Osteoblast (primary cell): Measurements from ENCODE around the gene NDUFS1. TPM values are rescaled to one million over a fixed set of nuclear protein-coding genes. Genes with fewer than 3 reads are reported as not detected.
"Not testable (repeated sequence)": the region's sequence is repeated elsewhere in the genome, so short reads cannot be mapped to it uniquely, and the experiment has no call there.

Experiments
- DNase-seq: peaks from one replicate; pipeline ENCODE4 v3.0.0; 2011; ENCODE audit warnings: low spot score, mixed read lengths; ENCODE audit not compliant: insufficient read length; ENCODE audit errors: missing footprints
- H2AFZ ChIP-seq: 2 replicates; pipeline ENCODE4 v1.6.0; 2011; ENCODE audit warnings: mild to moderate bottlenecking, low read length
- H3K27ac ChIP-seq: 2 replicates; pipeline ENCODE4 v1.5.1; 2011; ENCODE audit warnings: mild to moderate bottlenecking, low read depth, low read length, moderate library complexity
- H3K27me3 ChIP-seq: 2 replicates; pipeline ENCODE4 v1.6.0; 2012; ENCODE audit warnings: mild to moderate bottlenecking, control low read depth, inconsistent platforms, low read length, moderate library complexity; ENCODE audit not compliant: insufficient read depth
- H3K36me3 ChIP-seq: 2 replicates; pipeline ENCODE4 v1.5.1; 2011; ENCODE audit warnings: mild to moderate bottlenecking, low read length, control low read depth, moderate library complexity; ENCODE audit not compliant: insufficient read depth
- H3K4me1 ChIP-seq: 2 replicates; pipeline ENCODE4 v1.5.1; 2011; ENCODE audit warnings: mild to moderate bottlenecking, low read length, control low read depth, moderate library complexity; ENCODE audit not compliant: insufficient read depth
- H3K4me2 ChIP-seq: 2 replicates; pipeline ENCODE4 v1.6.0; 2011; ENCODE audit warnings: mild to moderate bottlenecking, low read length; ENCODE audit not compliant: insufficient read depth
- H3K4me3 ChIP-seq: fragments of 200-600 bp; sonication (generic); 3 replicates; pipeline ENCODE4 v1.5.1; 2012; ENCODE audit warnings: mild to moderate bottlenecking, low read length, inconsistent platforms; ENCODE audit not compliant: insufficient read depth
- H3K79me2 ChIP-seq: 2 replicates; pipeline ENCODE4 v1.6.0; 2012; ENCODE audit warnings: mild to moderate bottlenecking, low read length, control low read depth, inconsistent platforms; ENCODE audit not compliant: insufficient read depth
- H3K9me3 ChIP-seq: 2 replicates; pipeline ENCODE4 v1.5.1; 2011; ENCODE audit warnings: low read depth, low read length, control low read depth
- H4K20me1 ChIP-seq: 2 replicates; pipeline ENCODE4 v1.6.0; 2012; ENCODE audit warnings: mild to moderate bottlenecking, low read length, control low read depth; ENCODE audit not compliant: insufficient read depth
- total RNA-seq: library from RNA; depleted of rRNA; stranded (reverse); fragments of >200 nt; gene quantifications from 2 replicates; pipeline ENCODE4 v1.2.3, GENCODE V29; 2012
- TF ChIP-seq, protein P1 (sequence below): IDR thresholded peaks from 2 replicates; pipeline ENCODE4 v1.5.1; 2011; ENCODE audit warnings: mild to moderate bottlenecking, low read depth, low read length, moderate library complexity; ENCODE audit errors: extremely low read depth

The NDUFS1 gene
- total RNA-seq, 1 donor = 98.4 TPM

DNA sequence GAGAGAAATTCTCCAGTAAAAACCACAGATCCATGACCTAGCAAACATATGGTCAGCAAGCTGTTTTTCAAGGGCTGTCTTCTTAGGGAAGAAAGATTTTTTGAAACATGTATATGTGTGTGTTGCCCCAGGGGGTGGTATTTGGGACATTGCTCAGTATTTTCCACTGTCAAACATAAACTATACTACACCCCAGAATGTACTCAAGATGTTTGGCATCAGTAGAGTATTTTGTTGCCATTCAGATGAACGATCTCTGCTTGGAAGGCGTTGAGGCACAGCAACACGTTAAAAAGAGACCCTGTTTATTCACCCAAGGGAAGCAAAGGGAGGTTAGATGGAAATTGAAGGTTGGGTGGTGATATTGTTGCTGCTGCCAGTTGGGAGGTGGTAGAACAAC is 30.4 kb upstream of the NDUFS1 start:
- Histone ChIP-seq H3K4me3 (no peak overlapping the region), H3K4me2 (no peak overlapping the region), H3K79me2 (peaks cover 51% of the 10 kb centered on the region), H3K9me3 (no peaks in the 10 kb centered on the region), H3K27ac (no peak overlapping the region), H3K4me1 (no peaks in the 10 kb centered on the region), H2AFZ (no peak overlapping the region), H3K27me3 (no peaks in the 10 kb centered on the region), H3K36me3 (no peaks in the 10 kb centered on the region), H4K20me1 (peaks cover 3% of the 10 kb centered on the region)
- no peak for DNase-seq
- TF ChIP-seq, protein P1, sequence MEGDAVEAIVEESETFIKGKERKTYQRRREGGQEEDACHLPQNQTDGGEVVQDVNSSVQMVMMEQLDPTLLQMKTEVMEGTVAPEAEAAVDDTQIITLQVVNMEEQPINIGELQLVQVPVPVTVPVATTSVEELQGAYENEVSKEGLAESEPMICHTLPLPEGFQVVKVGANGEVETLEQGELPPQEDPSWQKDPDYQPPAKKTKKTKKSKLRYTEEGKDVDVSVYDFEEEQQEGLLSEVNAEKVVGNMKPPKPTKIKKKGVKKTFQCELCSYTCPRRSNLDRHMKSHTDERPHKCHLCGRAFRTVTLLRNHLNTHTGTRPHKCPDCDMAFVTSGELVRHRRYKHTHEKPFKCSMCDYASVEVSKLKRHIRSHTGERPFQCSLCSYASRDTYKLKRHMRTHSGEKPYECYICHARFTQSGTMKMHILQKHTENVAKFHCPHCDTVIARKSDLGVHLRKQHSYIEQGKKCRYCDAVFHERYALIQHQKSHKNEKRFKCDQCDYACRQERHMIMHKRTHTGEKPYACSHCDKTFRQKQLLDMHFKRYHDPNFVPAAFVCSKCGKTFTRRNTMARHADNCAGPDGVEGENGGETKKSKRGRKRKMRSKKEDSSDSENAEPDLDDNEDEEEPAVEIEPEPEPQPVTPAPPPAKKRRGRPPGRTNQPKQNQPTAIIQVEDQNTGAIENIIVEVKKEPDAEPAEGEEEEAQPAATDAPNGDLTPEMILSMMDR = no peak

- not testable (repeated sequence) for H3K36me3 ChIP-seq, H2AFZ ChIP-seq, H3K27ac ChIP-seq, H4K20me1 ChIP-seq, DNase-seq, H3K4me1 ChIP-seq, H3K4me2 ChIP-seq, H3K4me3 ChIP-seq, H3K27me3 ChIP-seq, H3K9me3 ChIP-seq
- peaks cover 23% of the 10 kb centered on the region for H3K79me2 ChIP-seq
These were observed 22.3 kb upstream of the NDUFS1 start for GRCh38 chr2:206181526-206181925.

- Histone ChIP-seq H3K36me3 (peaks cover 16% of the 10 kb centered on the region), H3K9me3 (no peaks in the 10 kb centered on the region), H3K4me3 (no peak overlapping the region), H4K20me1 (no peaks in the 10 kb centered on the region), H3K27ac (no peak overlapping the region), H3K4me2 (no peak overlapping the region), H2AFZ (no peak overlapping the region), H3K4me1 (no peaks in the 10 kb centered on the region), H3K79me2 (peaks cover 6% of the 10 kb centered on the region), H3K27me3 (no peaks in the 10 kb centered on the region)
- TF ChIP-seq, protein P1 = no peak
- no peak for DNase-seq
These were observed 17.7 kb upstream of the NDUFS1 start for GRCh38 chr2:206176901-206177300.

- Histone ChIP-seq H3K4me2 (no peak overlapping the region), H3K27ac (no peak overlapping the region), H3K27me3 (no peaks in the 10 kb centered on the region), H3K4me3 (no peak overlapping the region), H4K20me1 (no peaks in the 10 kb centered on the region), H3K4me1 (no peaks in the 10 kb centered on the region), H3K9me3 (no peaks in the 10 kb centered on the region), H3K79me2 (peaks cover 6% of the 10 kb centered on the region), H3K36me3 (peaks cover 16% of the 10 kb centered on the region), H2AFZ (no peak overlapping the region)
- TF ChIP-seq, protein P1 = no peak
- no peak for DNase-seq
These were observed 16.9 kb upstream of the NDUFS1 start for GRCh38 chr2:206176121-206176520.

DNA sequence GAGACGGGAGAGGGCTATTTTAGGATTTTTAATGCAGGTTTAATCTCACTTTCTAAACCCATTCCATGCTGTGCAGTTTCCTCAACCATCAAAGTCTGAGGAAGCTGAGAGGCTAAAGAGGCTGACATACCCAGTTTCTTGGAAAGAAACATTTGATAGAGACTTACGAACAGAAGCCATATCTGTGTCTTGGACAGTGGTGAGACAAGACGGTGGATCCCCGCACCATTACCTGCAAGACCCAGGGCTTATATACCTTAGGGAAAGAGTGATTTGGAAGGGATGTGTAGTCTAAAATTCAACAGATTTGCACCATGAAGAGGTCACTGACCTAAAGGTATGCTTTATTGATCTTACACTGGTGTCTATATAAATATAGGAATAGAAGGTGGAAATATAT is 13.9 kb upstream of the NDUFS1 start:
- no peaks in the 10 kb centered on the region for H3K4me1 ChIP-seq
- no peak overlapping the region for H3K4me3 ChIP-seq
- no peaks in the 10 kb centered on the region for H3K27me3 ChIP-seq
- H3K36me3 ChIP-seq = peaks cover 16% of the 10 kb centered on the region
- peaks cover 2% of the 10 kb centered on the region for H3K79me2 ChIP-seq
- H3K27ac ChIP-seq = no peak overlapping the region
- TF ChIP-seq, protein P1 = no peak
- no peak for DNase-seq
- H2AFZ ChIP-seq = no peak overlapping the region
- no peak overlapping the region for H3K4me2 ChIP-seq
- H3K9me3 ChIP-seq = no peaks in the 10 kb centered on the region
- H4K20me1 ChIP-seq = no peaks in the 10 kb centered on the region

DNA sequence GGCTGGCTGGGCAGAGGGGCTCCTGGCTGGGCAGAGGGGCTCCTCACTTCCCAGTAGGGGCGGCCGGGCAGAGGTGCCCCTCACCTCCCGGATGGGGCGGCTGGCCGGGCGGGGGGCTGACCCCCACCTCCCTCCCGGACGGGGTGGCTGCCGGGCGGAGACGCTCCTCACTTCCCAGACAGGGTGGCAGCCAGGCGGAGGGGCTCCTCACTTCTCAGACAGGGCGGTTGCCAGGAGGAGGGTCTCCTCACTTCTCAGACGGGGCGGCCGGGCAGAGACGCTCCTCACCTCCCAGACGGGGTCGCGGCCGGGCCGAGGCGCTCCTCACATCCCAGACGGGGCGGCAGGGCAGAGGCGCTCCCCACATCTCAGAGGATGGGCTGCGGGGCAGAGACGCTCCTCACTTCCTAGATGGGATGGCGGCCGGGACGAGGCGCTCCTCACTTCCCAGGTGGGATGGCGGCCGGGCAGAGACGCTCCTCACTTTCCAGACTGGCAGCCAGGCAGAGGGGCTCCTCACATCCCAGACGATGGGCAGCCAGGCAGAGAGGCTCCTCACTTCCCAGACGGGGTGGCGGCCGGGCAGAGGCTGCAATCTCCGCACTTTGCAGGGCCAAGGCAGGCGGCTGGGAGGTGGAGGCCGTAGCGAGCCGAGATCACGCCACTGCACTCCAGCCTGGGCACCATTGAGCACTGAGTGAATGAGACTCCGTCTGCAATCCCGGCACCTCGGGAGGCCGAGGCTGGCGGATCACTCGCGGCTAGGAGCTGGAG is 12.6 kb upstream of the NDUFS1 start:
- H3K27me3 ChIP-seq, H3K79me2 ChIP-seq, H3K4me1 ChIP-seq, H3K27ac ChIP-seq, H3K4me3 ChIP-seq, H2AFZ ChIP-seq, H3K4me2 ChIP-seq, DNase-seq, H4K20me1 ChIP-seq, H3K9me3 ChIP-seq: not testable (repeated sequence)
- H3K36me3 ChIP-seq = peaks cover 14% of the 10 kb centered on the region
